ENCODE measurements around the gene GCNT4. TPM values are rescaled to one million over a fixed set of nuclear protein-coding genes. Genes with fewer than 3 reads are reported as not detected.

GCNT4 gene
- polyA plus RNA-seq, 2 of the 4 experiments (the other 2 are of a cell fraction) = 0.28 to 0.39 TPM

GRCh38 chr5:75037106-75037505 is 15.3 kb downstream of the GCNT4 start (continued):
- TF ChIP-seq, protein P1, sequence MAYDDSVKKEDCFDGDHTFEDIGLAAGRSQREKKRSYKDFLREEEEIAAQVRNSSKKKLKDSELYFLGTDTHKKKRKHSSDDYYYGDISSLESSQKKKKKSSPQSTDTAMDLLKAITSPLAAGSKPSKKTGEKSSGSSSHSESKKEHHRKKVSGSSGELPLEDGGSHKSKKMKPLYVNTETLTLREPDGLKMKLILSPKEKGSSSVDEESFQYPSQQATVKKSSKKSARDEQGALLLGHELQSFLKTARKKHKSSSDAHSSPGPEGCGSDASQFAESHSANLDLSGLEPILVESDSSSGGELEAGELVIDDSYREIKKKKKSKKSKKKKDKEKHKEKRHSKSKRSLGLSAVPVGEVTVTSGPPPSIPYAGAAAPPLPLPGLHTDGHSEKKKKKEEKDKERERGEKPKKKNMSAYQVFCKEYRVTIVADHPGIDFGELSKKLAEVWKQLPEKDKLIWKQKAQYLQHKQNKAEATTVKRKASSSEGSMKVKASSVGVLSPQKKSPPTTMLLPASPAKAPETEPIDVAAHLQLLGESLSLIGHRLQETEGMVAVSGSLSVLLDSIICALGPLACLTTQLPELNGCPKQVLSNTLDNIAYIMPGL (CRISPR knock-in tag; IDR thresholded peaks at IDR 0.05; ENCODE audit: borderline replicate concordance) = no peak
- TF ChIP-seq MAX (IDR thresholded peaks at IDR 0.05) = no peak
- TF ChIP-seq KDM5A (IDR thresholded peaks at IDR 0.05) = no peak
- no peak for TF ChIP-seq NR3C1 (IDR thresholded peaks at IDR 0.05)

DNA sequence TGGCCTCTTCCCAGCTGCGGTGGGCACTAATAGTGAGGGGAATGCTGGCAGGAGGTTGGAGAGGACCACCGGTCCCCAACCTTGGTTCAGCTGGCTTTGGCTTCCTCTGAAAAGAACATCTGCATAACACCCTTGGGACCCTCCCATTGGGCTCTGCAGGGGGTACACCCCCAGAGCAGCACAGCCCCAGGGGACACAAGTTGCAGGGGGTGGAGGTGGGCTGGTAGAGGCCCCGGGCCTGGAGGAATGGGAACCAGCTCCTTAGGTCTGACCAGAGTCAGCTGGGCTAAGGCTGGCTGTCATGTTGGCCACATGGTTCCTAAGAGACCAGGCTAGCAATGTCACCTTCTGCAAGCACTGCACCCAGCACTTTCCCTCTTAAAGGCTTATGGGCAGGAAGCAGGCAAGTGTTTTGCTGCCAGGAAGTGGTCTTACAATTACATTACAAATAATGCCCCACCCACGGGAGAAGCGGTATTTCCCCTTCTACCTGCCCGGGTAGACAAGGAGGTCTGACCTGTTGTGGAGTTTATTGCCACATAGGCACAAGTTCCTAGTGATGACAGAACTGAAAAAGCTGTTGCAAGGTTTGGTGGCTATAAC is 18.1 kb downstream of the GCNT4 start:
- no peak overlapping the region for H3K4me3 ChIP-seq
- H3K4me2 ChIP-seq = no peak overlapping the region
- no peak for FAIRE-seq
- ChIA-PET POLR2A (no interaction called here), CTCF (interaction anchor here (1.0 kb wide), 2 partner anchors 16 to 26 kb away, joined by 3 to 5 read pairs; no protein-coding TSS in a partner anchor)
- no peak for ATAC-seq
- H3K27ac ChIP-seq = no peak overlapping the region
- H3K9me3 ChIP-seq = no peaks in the 10 kb centered on the region
- 0 out of 3 replicates have a peak, but pooled peaks cover 5% of the 10 kb centered on the region for H3K4me1 ChIP-seq
- DNase-seq (ENCODE audit: low read depth in 1 of 2, low spot score in 1 of 2) = no peak
- TF ChIP-seq HOXB13 (CRISPR knock-in tag; IDR thresholded peaks at IDR 0.05; ENCODE audit: low read depth) (no peak), EHF (CRISPR knock-in tag; IDR thresholded peaks at IDR 0.05) (no peak), MAFK (IDR thresholded peaks at IDR 0.05; ENCODE audit: partially characterized antibody) (no peak), KDM1A (IDR thresholded peaks at IDR 0.05; ENCODE audit: low read depth) (no peak), RAD21 (conservative IDR thresholded peaks at IDR 0.05 in 1 of 2, IDR thresholded peaks at IDR 0.05 in 1 of 2) (no peak), POLR2A (IDR thresholded peaks at IDR 0.05; ENCODE audit: low read length) (no peak), TFCP2L1 (CRISPR knock-in tag; IDR thresholded peaks at IDR 0.05) (no peak), PHF8 (IDR thresholded peaks at IDR 0.05; ENCODE audit: borderline replicate concordance, low read depth) (no peak), RARB (CRISPR knock-in tag; IDR thresholded peaks at IDR 0.05) (no peak), RFX5 (IDR thresholded peaks at IDR 0.05) (no peak), CBX8 (IDR thresholded peaks at IDR 0.05) (no peak)
- TF ChIP-seq, protein P2, sequence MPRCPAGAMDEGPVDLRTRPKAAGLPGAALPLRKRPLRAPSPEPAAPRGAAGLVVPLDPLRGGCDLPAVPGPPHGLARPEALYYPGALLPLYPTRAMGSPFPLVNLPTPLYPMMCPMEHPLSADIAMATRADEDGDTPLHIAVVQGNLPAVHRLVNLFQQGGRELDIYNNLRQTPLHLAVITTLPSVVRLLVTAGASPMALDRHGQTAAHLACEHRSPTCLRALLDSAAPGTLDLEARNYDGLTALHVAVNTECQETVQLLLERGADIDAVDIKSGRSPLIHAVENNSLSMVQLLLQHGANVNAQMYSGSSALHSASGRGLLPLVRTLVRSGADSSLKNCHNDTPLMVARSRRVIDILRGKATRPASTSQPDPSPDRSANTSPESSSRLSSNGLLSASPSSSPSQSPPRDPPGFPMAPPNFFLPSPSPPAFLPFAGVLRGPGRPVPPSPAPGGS (IDR thresholded peaks at IDR 0.05) = no peak
- WGBS (ENCODE audit: missing lambda C conversion rate) = 55% methylated on average over 6 of the region's 6 CpGs

- no peak for DNase-seq (ENCODE audit: low read depth in 1 of 2, low spot score in 1 of 2)
- Histone ChIP-seq H3K4me2 (no peak overlapping the region), H3K9me3 (no peaks in the 10 kb centered on the region), H3K27ac (no peak overlapping the region), H3K4me1 (no peaks in the 10 kb centered on the region), H3K4me3 (no peak overlapping the region)
- TF ChIP-seq RNF2 (IDR thresholded peaks at IDR 0.05; ENCODE audit: borderline replicate concordance, low read depth) (no peak), CBX8 (IDR thresholded peaks at IDR 0.05) (no peak), HOXB13 (CRISPR knock-in tag; IDR thresholded peaks at IDR 0.05; ENCODE audit: low read depth) (no peak), SREBF2 (IDR thresholded peaks at IDR 0.05) (no peak)
- TF ChIP-seq, protein P3, sequence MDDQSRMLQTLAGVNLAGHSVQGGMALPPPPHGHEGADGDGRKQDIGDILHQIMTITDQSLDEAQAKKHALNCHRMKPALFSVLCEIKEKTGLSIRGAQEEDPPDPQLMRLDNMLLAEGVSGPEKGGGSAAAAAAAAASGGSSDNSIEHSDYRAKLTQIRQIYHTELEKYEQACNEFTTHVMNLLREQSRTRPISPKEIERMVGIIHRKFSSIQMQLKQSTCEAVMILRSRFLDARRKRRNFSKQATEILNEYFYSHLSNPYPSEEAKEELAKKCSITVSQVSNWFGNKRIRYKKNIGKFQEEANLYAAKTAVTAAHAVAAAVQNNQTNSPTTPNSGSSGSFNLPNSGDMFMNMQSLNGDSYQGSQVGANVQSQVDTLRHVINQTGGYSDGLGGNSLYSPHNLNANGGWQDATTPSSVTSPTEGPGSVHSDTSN (IDR thresholded peaks at IDR 0.05) = no peak
- no peak for FAIRE-seq
- ChIA-PET CTCF (interaction anchor here (1.0 kb wide), 1 partner anchor 18 kb away, joined by 3 read pairs; no protein-coding TSS in a partner anchor), POLR2A (no interaction called here)
- WGBS (ENCODE audit: missing lambda C conversion rate) = 84% methylated on average over 3 of the region's 3 CpGs
- no peak for ATAC-seq
These were observed 21.0 kb downstream of the GCNT4 start for GRCh38 chr5:75031366-75031765.

Measured in A549 (cell line).